Measurements from ENCODE around the gene GATA6. TPM values are rescaled to one million over a fixed set of nuclear protein-coding genes. Genes with fewer than 3 reads are reported as not detected.
A peak's percentile ranks its signal among the peaks of the same experiment; 100 is the strongest.

GATA6 gene
- total RNA-seq, 1 donor from 2014 or later = 106 TPM

GRCh38 chr18:22203536-22204213 lies 34.3 kb downstream of the GATA6 start:
- Mint-ChIP-seq H3K36me3 (peaks cover 33% of the 10 kb centered on the region), H3K4me1 (peaks cover 55% of the 10 kb centered on the region), H3K27ac (peak overlapping the region; percentile 19), H3K27me3 (ENCODE audit: low read depth) (no peaks in the 10 kb centered on the region), H3K4me3 (no peak overlapping the region), H3K9me3 (no peaks in the 10 kb centered on the region)
- no peak for TF ChIP-seq CTCF (IDR thresholded peaks at IDR 0.05; ENCODE audit: unreplicated experiment)
- DNase-seq (ENCODE audit: low spot score in 2 of 2, unreplicated experiment in 2 of 2) = no peak

GRCh38 chr18:22204214-22204536 lies 34.8 kb downstream of the GATA6 start:
- no peak for DNase-seq (ENCODE audit: low spot score in 2 of 2, unreplicated experiment in 2 of 2)
- Mint-ChIP-seq H3K4me3 (no peak overlapping the region), H3K36me3 (peaks cover 28% of the 10 kb centered on the region), H3K27me3 (ENCODE audit: low read depth) (no peaks in the 10 kb centered on the region), H3K4me1 (peaks cover 50% of the 10 kb centered on the region), H3K9me3 (no peaks in the 10 kb centered on the region), H3K27ac (no peak overlapping the region)
- TF ChIP-seq CTCF (IDR thresholded peaks at IDR 0.05; ENCODE audit: unreplicated experiment) = no peak

- TF ChIP-seq CTCF (IDR thresholded peaks at IDR 0.05; ENCODE audit: unreplicated experiment) = no peak
- Mint-ChIP-seq H3K27ac (peak overlapping the region; percentile 1), H3K4me1 (peaks cover 47% of the 10 kb centered on the region), H3K36me3 (peaks cover 23% of the 10 kb centered on the region), H3K4me3 (no peak overlapping the region), H3K27me3 (ENCODE audit: low read depth) (no peaks in the 10 kb centered on the region), H3K9me3 (no peaks in the 10 kb centered on the region)
- no peak for DNase-seq (ENCODE audit: low spot score in 2 of 2, unreplicated experiment in 2 of 2)
Observed at GRCh38 chr18:22204996-22205395, 35.6 kb downstream of the GATA6 start.

GRCh38 chr18:22207021-22207758 lies 37.8 kb downstream of the GATA6 start:
- H3K4me1 Mint-ChIP-seq = peaks cover 52% of the 10 kb centered on the region
- no peaks in the 10 kb centered on the region for H3K9me3 Mint-ChIP-seq
- no peak overlapping the region for H3K4me3 Mint-ChIP-seq
- no peak for DNase-seq (ENCODE audit: low spot score in 2 of 2, unreplicated experiment in 2 of 2)
- peaks cover 7% of the 10 kb centered on the region for H3K36me3 Mint-ChIP-seq
- H3K27me3 Mint-ChIP-seq (ENCODE audit: low read depth) = no peaks in the 10 kb centered on the region
- H3K27ac Mint-ChIP-seq = peak overlapping the region; percentile 71
- no peak for TF ChIP-seq CTCF (IDR thresholded peaks at IDR 0.05; ENCODE audit: unreplicated experiment)

- Mint-ChIP-seq H3K4me1 (peaks cover 45% of the 10 kb centered on the region), H3K9me3 (no peaks in the 10 kb centered on the region), H3K36me3 (peaks cover 3% of the 10 kb centered on the region), H3K27ac (no peak overlapping the region), H3K27me3 (ENCODE audit: low read depth) (no peaks in the 10 kb centered on the region), H3K4me3 (no peak overlapping the region)
- DNase-seq (ENCODE audit: low spot score in 2 of 2, unreplicated experiment in 2 of 2) = no peak
- no peak for TF ChIP-seq CTCF (IDR thresholded peaks at IDR 0.05; ENCODE audit: unreplicated experiment)
Observed at GRCh38 chr18:22210311-22210754, 40.9 kb downstream of the GATA6 start.
